Activated T-cell treated with anti-CD3 and anti-CD28 coated beads, Interleukin-2, amount 50 U/mL, for 4 hours (primary cell): ENCODE results near the gene FCER1G. TPM values are rescaled to one million over a fixed set of nuclear protein-coding genes. Genes with fewer than 3 reads are reported as not detected.
A peak's percentile ranks its signal among the peaks of the same experiment; 100 is the strongest.
"Not testable (repeated sequence)": the region's sequence is repeated elsewhere in the genome, so short reads cannot be mapped to it uniquely, and the experiment has no call there.

ENCODE experiments used
- ATAC-seq, 2 donors: fragments of 200-7000 bp; cut with Tn5 transposase; one replicate each; pipeline ENCODE4 v1.10.0; 2021
- DNase-seq: peaks from one replicate; pipeline ENCODE4 v3.0.0-alpha.2; 2020
- H3K27me3 Mint-ChIP-seq: one replicate; pipeline ENCODE4 v1.8.0; 2021; ENCODE audit warnings: low read depth, mixed read lengths
- H3K36me3 Mint-ChIP-seq: one replicate; pipeline ENCODE4 v1.8.0; 2022; ENCODE audit warnings: mixed read lengths; ENCODE audit not compliant: insufficient read depth
- H3K4me1 Mint-ChIP-seq: one replicate; pipeline ENCODE4 v1.8.0; 2021; ENCODE audit warnings: low read depth, mixed read lengths
- H3K4me3 Mint-ChIP-seq: one replicate; pipeline ENCODE4 v1.8.0; 2021; ENCODE audit warnings: mild to moderate bottlenecking, moderate library complexity, mixed read lengths
- H3K9me3 Mint-ChIP-seq: one replicate; pipeline ENCODE4 v1.8.0; 2021; ENCODE audit warnings: mixed read lengths
- total RNA-seq, 3 donors: library from RNA; stranded (reverse); gene quantifications; one replicate each; pipeline ENCODE4 v1.2.1, GENCODE V29; 2021

The FCER1G gene
- total RNA-seq, 3 donors from 2014 or later, result 0.83 to 1.4 TPM; not detected in 1

DNA sequence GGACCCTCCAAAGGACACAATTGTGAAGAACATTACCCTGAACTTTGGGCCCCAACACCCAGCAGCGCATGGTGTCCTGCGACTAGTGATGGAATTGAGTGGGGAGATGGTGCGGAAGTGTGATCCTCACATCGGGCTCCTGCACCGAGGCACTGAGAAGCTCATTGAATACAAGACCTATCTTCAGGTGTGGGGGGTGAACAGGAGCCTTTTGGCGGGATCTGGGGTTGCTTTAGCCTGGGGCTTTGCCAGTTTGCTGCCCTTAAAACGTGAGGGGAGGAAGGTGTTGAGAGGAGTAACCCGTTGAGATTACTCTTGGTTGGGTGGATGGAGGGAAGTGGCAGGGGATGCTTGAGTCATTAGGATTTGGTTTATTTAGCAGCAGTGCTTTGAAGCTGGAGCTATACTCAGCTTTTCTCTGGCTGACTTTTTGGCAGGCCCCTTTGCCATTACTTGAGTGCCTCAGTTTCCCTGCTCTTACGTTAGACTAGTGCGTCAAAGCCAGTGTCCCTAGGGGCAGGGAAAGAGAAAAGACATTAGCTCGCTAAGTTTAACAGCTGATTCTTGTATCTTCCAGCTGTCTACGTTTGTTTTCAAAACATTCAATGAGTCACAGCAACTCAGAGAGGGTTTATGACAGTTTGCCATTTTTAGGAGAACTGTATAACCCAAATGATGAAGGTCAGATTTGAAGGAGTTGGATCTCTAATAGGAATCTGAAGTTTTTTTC, 8.5 kb upstream of the FCER1G start:
- H3K4me3 Mint-ChIP-seq, result no peak overlapping the region
- ATAC-seq (no peak), DNase-seq (no peak)
- no peaks in the 10 kb centered on the region for H3K27me3 Mint-ChIP-seq
- peaks cover 53% of the 10 kb centered on the region for H3K4me1 Mint-ChIP-seq
- H3K36me3 Mint-ChIP-seq, result peaks cover 30% of the 10 kb centered on the region
- H3K9me3 Mint-ChIP-seq, result no peaks in the 10 kb centered on the region

DNA sequence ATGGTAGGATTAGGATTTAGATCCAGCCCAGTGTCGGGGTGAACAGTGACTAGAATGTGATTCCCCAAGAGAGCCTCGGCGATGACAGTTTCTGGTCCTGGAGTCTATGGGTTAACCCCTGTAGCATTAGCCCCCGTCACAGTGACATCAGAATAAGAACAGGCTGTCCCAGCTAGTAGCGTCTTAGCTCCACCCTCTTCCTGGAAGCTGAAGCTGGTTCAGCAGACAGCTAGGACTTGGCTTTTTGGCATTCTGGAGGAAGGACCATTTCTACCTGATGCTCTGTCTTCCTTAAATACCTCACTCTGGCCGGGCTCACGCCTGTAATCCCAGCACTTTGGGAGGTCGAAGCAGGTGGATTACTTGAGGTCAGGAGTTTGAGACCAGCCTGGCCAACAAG, 7.9 kb upstream of the FCER1G start:
- DNase-seq (no peak), ATAC-seq (no peak)
- Mint-ChIP-seq H3K9me3 (no peaks in the 10 kb centered on the region), H3K4me1 (peaks cover 47% of the 10 kb centered on the region), H3K27me3 (no peaks in the 10 kb centered on the region), H3K36me3 (peaks cover 36% of the 10 kb centered on the region), H3K4me3 (no peak overlapping the region)

DNA sequence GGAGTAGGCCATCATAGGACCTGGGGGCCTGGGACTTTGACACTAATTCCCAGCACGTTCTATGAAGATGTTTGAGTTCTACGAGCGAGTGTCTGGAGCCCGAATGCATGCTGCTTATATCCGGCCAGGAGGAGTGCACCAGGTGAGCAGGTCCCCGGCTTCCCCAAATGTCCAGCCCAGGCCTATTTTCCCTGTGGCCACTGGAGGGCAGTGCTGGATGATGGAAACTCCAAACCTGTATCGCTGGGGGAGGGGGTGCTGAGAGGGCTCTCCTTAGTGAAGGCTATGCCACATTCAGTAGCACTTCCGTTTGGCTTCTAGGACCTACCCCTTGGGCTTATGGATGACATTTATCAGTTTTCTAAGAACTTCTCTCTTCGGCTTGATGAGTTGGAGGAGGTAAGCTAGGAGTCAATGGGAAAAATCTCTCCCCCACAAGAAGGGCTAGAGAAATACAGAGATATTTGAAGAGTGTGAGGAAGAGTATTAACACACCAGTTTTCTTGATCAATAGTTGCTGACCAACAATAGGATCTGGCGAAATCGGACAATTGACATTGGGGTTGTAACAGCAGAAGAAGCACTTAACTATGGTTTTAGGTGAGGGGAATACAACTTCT, 5.2 kb upstream of the FCER1G start:
- Mint-ChIP-seq H3K4me3 (no peak overlapping the region), H3K27me3 (no peaks in the 10 kb centered on the region), H3K4me1 (peaks cover 28% of the 10 kb centered on the region), H3K36me3 (peaks cover 47% of the 10 kb centered on the region), H3K9me3 (no peaks in the 10 kb centered on the region)
- ATAC-seq, result peak; percentile 94 to 96
- DNase-seq, result peak; percentile 56

DNA sequence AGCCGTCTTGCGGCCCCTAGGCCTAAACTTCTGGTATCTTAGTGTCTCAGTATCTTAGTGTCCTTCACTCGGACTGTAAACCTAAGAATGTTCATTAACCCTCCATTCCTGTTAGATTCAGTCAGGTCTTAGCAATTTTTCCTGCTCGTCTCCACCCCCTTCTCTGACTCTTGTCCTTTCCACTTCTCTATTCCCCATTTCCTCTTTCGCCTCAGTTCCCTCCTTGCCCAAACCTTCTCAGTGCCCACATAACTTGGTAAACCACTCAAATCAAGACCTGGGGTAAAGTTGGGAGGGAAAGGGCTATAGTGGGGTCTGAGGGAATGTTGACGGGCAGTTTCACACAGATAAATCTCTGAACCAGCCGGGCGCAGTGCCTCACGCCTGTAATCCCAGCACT, 726 bp upstream of the FCER1G start:
- peaks cover 44% of the 10 kb centered on the region for H3K4me1 Mint-ChIP-seq
- H3K9me3 Mint-ChIP-seq, result no peaks in the 10 kb centered on the region
- ATAC-seq, result no peak

DNA sequence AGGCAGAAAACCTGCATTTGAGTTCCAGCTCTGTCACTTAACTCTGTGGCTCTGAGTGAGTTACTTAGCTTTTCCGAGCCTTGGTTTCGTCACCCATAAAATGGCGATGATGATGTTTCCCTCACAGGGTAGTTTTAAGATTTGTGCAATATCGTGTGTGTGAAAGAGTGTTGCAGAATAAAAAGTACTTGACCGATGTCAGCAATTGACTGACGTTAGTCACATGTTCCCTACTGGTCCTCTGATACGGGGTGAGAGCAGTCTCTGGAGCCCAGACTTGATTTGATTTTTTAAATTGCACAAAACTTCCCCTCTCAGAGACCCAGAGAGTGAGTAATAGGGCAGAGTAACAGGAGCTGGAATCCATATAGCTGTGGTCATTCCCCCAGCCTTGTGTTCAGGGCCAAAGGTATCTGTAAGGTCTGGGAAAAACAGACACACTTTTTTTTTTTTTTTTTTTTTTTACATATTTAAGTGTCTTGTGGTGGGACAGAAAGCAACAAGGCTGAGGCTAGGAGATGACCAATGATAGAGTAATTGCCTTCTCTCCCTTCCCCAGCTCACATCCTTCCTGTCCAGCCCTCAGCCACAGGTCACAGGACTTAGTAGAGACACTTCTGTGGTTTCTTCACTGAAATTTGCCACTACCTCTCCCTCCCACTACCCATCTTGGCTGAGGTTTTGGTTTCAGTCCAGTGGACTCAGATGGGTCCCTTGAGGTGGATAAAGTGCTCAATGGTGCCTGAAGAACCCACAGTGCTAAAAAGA, 2.0 kb downstream of the FCER1G start:
- peaks cover 22% of the 10 kb centered on the region for H3K36me3 Mint-ChIP-seq
- peak; percentile 19 to 25 for ATAC-seq
- peaks cover 44% of the 10 kb centered on the region for H3K4me1 Mint-ChIP-seq
- H3K27me3 Mint-ChIP-seq, result no peaks in the 10 kb centered on the region
- no peaks in the 10 kb centered on the region for H3K9me3 Mint-ChIP-seq
- DNase-seq, result no peak
- H3K4me3 Mint-ChIP-seq, result peak overlapping the region; percentile 59

More for the DNA sequence above, 726 bp upstream of the FCER1G start:
- no peak for DNase-seq
- no peak overlapping the region for H3K4me3 Mint-ChIP-seq
- H3K27me3 Mint-ChIP-seq, result no peaks in the 10 kb centered on the region
- peaks cover 36% of the 10 kb centered on the region for H3K36me3 Mint-ChIP-seq

DNA sequence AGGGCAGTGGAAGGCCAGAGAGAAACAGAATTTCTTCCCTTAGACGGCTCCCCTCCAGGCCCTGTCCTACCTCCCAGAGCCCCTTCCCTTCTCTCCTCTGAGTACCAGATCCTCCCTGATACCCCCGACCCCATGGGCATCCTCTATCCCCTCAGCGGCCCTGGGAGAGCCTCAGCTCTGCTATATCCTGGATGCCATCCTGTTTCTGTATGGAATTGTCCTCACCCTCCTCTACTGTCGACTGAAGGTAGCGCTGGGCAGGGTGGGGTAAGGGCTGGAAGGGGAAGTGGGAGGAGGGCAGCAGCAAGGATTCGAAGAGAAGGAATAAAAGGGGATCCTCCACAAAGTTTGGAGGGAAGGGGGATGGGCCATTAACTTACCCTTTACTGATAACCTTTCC, 2.7 kb downstream of the FCER1G start:
- Mint-ChIP-seq H3K27me3 (no peaks in the 10 kb centered on the region), H3K36me3 (peaks cover 19% of the 10 kb centered on the region), H3K9me3 (no peaks in the 10 kb centered on the region), H3K4me3 (no peak overlapping the region), H3K4me1 (peaks cover 44% of the 10 kb centered on the region)
- no peak for DNase-seq
- no peak for ATAC-seq

DNA sequence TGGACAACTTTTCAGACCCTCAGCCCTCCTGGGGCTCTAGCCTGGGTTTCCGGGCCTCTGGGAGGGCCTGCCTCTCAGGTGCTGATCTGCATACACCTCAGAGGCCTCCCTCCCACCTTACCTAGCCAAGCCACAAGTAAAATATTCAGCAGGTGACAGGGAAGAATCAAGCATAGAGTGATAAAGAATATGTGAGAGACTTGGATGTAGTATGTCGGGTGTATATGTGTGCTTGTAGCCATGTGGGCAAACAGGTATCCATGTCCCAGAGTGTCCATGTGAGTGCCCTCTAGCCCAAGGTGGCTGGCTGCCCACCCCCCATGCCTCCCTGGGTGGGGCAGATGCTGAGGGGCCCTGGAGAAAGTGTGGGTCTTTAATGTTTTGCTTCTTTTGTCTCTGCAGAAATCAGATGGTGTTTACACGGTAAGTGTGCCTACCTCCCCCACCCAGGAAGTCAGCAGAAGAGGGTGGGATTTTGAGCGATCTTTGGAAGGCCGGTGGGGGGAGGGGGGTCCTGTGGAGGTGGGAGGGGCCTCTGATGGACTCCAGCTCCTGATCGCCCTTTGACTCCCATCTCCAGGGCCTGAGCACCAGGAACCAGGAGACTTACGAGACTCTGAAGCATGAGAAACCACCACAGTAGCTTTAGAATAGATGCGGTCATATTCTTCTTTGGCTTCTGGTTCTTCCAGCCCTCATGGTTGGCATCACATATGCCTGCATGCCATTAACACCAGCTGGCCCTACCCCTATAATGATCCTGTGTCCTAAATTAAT, 3.4 kb downstream of the FCER1G start:
- Mint-ChIP-seq H3K9me3 (no peaks in the 10 kb centered on the region), H3K36me3 (peaks cover 14% of the 10 kb centered on the region), H3K4me3 (no peak overlapping the region), H3K4me1 (peaks cover 44% of the 10 kb centered on the region), H3K27me3 (peaks cover 1% of the 10 kb centered on the region)
- no peak for DNase-seq
- ATAC-seq, result no peak

DNA sequence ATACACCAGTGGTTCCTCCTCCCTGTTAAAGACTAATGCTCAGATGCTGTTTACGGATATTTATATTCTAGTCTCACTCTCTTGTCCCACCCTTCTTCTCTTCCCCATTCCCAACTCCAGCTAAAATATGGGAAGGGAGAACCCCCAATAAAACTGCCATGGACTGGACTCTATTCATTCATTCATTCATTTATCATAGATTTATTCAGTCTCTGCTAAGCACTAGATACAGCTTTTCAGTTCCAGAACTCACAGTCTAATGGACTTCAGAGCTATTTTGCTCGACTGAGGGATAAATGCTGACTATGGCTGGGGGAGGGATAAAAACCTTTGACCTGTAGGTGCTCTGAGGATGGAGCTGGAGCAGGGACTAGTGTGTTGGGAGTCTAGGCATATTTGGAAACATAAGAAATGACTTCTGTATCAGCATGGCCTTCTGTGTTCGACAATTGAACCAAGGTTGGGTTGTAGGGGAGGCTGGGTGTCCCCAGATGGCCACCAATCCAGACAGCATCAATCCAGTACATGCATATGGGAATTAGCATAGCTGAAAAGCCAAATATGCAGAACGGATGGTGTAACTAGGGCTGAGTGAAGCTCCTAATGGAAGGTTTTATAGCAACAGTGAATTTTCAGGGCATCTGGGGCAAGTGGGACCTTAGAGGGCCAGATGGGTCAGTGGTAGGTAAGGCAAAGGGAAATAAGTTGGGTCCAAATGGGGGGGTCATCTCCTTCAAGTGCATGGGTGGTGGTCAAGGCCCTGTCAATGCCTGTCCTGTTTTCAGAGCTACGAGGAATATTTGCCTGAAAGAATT, 4.2 kb downstream of the FCER1G start:
- ATAC-seq (no peak), DNase-seq (no peak)
- Mint-ChIP-seq H3K4me3 (no peak overlapping the region), H3K4me1 (peaks cover 44% of the 10 kb centered on the region), H3K9me3 (no peaks in the 10 kb centered on the region), H3K27me3 (peaks cover 1% of the 10 kb centered on the region), H3K36me3 (peaks cover 8% of the 10 kb centered on the region)

DNA sequence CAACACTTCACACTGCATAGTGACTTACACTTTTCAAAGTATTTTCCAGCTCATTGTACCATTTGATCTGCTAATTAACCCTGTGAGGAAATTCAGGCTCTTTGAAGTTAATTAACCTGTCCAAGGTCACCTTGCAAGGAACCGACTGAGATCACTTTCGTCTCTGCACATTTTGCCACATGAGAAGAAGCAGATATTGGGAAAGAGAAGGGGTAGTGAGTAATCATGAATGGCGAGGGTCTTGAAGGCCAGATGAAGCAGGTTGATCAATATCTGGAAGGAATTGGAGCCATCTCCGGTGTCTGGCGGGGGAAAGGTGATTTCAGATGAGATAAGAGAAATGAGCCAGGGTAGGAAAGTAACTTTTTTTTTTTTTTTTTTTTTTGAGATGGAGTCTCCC, 4.9 kb downstream of the FCER1G start:
- no peak for ATAC-seq
- Mint-ChIP-seq H3K27me3 (peaks cover 1% of the 10 kb centered on the region), H3K4me1 (peaks cover 40% of the 10 kb centered on the region), H3K9me3 (no peaks in the 10 kb centered on the region), H3K4me3 (no peak overlapping the region), H3K36me3 (peaks cover 3% of the 10 kb centered on the region)
- no peak for DNase-seq

DNA sequence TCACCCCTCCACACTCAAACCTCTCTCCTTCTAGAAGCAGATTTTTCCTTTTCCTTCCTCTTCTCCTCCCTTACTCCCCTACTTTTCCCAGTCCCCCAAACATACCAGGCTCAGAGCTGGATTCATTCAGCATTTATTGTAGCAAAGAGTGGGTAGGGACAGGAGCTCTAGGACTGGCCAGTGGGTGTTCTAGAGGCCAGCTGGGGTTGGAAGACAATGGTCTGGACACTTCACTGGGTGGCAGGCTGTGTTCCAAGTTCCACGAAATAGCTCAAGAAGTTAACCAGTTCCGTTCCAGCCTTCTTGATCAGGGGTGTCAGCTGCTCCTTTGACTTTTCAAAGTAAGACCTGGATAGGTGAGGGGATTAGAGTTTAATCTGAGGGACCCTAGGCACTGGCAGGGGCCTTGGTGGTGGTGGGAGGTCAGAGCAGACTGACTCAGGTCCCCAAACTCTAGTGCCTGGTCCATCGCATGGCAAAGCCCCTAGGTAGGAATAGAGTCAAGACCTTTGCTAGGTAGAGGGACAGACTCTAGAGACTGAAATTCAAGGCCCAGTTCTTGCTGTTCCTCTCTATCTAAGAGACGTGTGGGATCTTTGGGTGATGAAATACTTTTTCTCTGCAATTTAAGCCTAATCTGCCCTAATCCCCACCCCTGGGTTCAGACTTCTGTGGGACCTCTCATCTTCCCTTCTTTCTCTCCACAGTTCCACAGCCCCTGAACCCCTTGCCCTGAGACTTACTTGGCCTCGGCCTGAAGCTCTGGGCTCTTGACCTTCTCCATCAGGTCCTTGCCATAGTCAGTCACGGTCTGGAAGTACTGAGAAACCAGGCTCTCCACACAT, 7.3 kb downstream of the FCER1G start:
- H3K27me3 Mint-ChIP-seq, result peaks cover 1% of the 10 kb centered on the region
- H3K4me1 Mint-ChIP-seq, result peaks cover 49% of the 10 kb centered on the region
- H3K4me3 Mint-ChIP-seq, result no peak overlapping the region
- no peak for ATAC-seq
- DNase-seq, result no peak
- no peaks in the 10 kb centered on the region for H3K9me3 Mint-ChIP-seq
- H3K36me3 Mint-ChIP-seq, result no peaks in the 10 kb centered on the region

DNA sequence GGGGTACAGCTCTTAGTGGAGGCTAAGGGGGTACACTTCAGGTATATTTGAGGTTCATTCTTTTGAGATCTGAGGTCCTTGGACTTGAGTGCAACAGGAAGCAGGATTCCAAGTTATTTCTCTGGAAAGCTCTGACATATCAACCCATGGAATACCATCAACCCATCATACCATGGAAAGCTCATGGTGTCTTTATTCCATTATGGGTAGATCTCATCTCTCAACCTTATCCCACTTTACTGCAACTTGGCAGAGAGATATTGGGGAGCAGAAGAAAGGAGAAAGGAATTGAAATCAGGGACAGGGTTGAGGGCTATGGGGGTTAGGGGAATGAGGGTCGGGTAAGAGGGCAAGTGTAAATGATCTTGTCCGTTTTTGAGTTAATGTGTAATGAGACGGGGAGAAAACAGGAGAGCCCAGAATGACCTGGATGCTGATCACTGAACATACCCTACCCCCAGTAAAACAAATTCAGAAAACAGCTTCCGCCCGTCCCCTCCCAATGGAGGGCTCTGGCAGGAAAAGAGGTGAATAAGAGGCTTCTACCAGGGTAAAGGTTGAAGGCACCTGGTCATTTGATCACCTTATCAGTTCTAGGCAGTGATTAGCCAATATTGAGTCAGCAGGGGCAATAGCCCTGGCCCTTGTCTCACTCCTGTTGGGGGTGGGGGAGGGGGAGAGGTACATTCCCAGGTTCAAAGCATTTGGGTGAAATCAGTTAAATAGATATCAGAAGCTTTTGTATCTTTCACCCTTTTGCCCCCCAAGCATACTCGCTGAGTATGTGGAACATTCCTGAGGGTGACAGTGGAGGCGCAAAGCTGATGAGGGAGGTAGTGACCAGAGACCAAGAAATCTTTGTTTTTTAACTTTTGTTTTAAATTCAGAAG, 9.0 kb downstream of the FCER1G start:
- ATAC-seq (no peak), DNase-seq (no peak)
- H3K4me1 Mint-ChIP-seq, result peaks cover 40% of the 10 kb centered on the region
- H3K9me3 Mint-ChIP-seq, result no peaks in the 10 kb centered on the region
- peaks cover 1% of the 10 kb centered on the region for H3K36me3 Mint-ChIP-seq
- H3K4me3 Mint-ChIP-seq, result no peak overlapping the region
- peaks cover 1% of the 10 kb centered on the region for H3K27me3 Mint-ChIP-seq

DNA sequence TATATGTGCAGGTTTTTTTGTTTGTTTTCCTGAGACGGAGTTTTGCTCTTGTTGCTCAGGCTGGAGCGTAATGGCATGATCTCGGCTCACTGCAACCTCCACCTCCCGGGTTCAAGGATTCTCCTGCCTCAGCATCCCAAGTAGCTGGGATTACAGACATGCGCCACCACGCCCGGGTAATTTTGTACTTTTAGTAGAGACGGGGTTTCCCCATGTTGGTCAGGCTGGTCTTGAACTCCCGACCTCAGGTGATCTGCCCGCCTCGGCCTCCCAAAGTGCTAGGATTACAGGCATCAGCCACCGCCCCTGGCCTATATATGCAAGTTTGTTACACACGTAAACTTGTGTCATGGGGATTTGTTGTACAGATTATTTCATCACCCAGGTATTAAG, 9.6 kb downstream of the FCER1G start:
- not testable (repeated sequence) for H3K9me3 Mint-ChIP-seq, H3K27me3 Mint-ChIP-seq, H3K4me3 Mint-ChIP-seq, DNase-seq, H3K36me3 Mint-ChIP-seq, ATAC-seq
- H3K4me1 Mint-ChIP-seq, result peaks cover 35% of the 10 kb centered on the region
